ACC112 (cell line): ENCODE results near the gene LRRC75A.
"Not testable (repeated sequence)": the region's sequence is repeated elsewhere in the genome, so short reads cannot be mapped to it uniquely, and the experiment has no call there.

Experiments used
- H2AFZ ChIP-seq: fragments of 200-600 bp; sonication (generic); one replicate; pipeline ENCODE4 v1.6.0; 2017; ENCODE audit warnings: antibody characterized with exemption, low read length; ENCODE audit not compliant: unreplicated experiment
- H3K27ac ChIP-seq: fragments of 200-600 bp; sonication (generic); 2 replicates; pipeline ENCODE4 v1.5.1; 2014; ENCODE audit warnings: low read depth, mild to moderate bottlenecking, antibody characterized with exemption, low read length, moderate library complexity
- H3K27me3 ChIP-seq: fragments of 200-600 bp; sonication (generic); 2 replicates; pipeline ENCODE4 v1.6.1; 2014; ENCODE audit warnings: mild to moderate bottlenecking, antibody characterized with exemption, low read length, moderate library complexity, mixed read lengths; ENCODE audit not compliant: insufficient read depth
- H3K36me3 ChIP-seq: fragments of 200-600 bp; sonication (generic); 2 replicates; pipeline ENCODE4 v1.6.1; 2016; ENCODE audit warnings: mild to moderate bottlenecking, antibody characterized with exemption, low read length, moderate library complexity, mixed read lengths; ENCODE audit not compliant: insufficient read depth
- H3K4me1 ChIP-seq: fragments of 200-600 bp; sonication (generic); one replicate; pipeline ENCODE4 v1.6.1; 2016; ENCODE audit warnings: low read length, mixed read lengths; ENCODE audit not compliant: insufficient read depth, unreplicated experiment, control insufficient read depth
- H3K4me3 ChIP-seq: fragments of 200-600 bp; sonication (generic); 2 replicates; pipeline ENCODE4 v1.5.1; 2014; ENCODE audit warnings: mild to moderate bottlenecking, low read depth, low read length
- H3K79me2 ChIP-seq: fragments of 200-600 bp; sonication (generic); one replicate; pipeline ENCODE4 v1.6.0; 2016; ENCODE audit warnings: low read length; ENCODE audit not compliant: control insufficient read depth, unreplicated experiment, insufficient read depth

Gene LRRC75A

GRCh38 chr17:16491703-16492612, at the start of gene LRRC75A:
Gene LRRC75A, minus strand, starts transcription at chr17:16492193. Its CDS starts 203 bp downstream, at chr17:16491990.
- Histone ChIP-seq H3K27me3 (peaks cover 61% of the 10 kb centered on the region), H2AFZ (no peak within 1 kb of the TSS), H3K4me1 (peaks cover 10% of the 10 kb centered on the region), H3K36me3 (no peaks in the 10 kb centered on the region), H3K27ac (no peak within 1 kb of the TSS), H3K4me3 (peak within 1 kb of the TSS; percentile 75), H3K79me2 (no peaks in the 10 kb centered on the region)

GRCh38 chr17:16537130-16537458, 45.1 kb upstream of the LRRC75A start:
- Histone ChIP-seq H3K79me2 (no peaks in the 10 kb centered on the region), H3K4me1 (peaks cover 4% of the 10 kb centered on the region), H3K27ac (no peak overlapping the region), H3K4me3 (no peak overlapping the region), H3K27me3 (no peaks in the 10 kb centered on the region), H3K36me3 (no peaks in the 10 kb centered on the region), H2AFZ (no peak overlapping the region)

- no peak overlapping the region for H3K4me3 ChIP-seq
- H3K27ac ChIP-seq = no peak overlapping the region
- peaks cover 4% of the 10 kb centered on the region for H3K4me1 ChIP-seq
- H3K36me3 ChIP-seq = no peaks in the 10 kb centered on the region
- peaks cover 11% of the 10 kb centered on the region; the same call in 1 of the 2 replicates for H3K27me3 ChIP-seq
- no peak overlapping the region for H2AFZ ChIP-seq
- no peaks in the 10 kb centered on the region for H3K79me2 ChIP-seq
Observed at GRCh38 chr17:16534236-16534635, 42.2 kb upstream of the LRRC75A start.

- H3K79me2 ChIP-seq = no peaks in the 10 kb centered on the region
- H3K4me1 ChIP-seq = peaks cover 2% of the 10 kb centered on the region
- no peak overlapping the region for H3K27ac ChIP-seq
- H2AFZ ChIP-seq = no peak overlapping the region
- H3K4me3 ChIP-seq = no peak overlapping the region
- H3K36me3 ChIP-seq = no peaks in the 10 kb centered on the region
- H3K27me3 ChIP-seq = peaks cover 37% of the 10 kb centered on the region
Observed at GRCh38 chr17:16529906-16530305, 37.9 kb upstream of the LRRC75A start.

GRCh38 chr17:16527298-16527697, 35.3 kb upstream of the LRRC75A start:
- no peaks in the 10 kb centered on the region for H3K36me3 ChIP-seq
- H2AFZ ChIP-seq = no peak overlapping the region
- no peak overlapping the region for H3K27ac ChIP-seq
- H3K27me3 ChIP-seq = peaks cover 37% of the 10 kb centered on the region
- H3K4me3 ChIP-seq = no peak overlapping the region
- peaks cover 8% of the 10 kb centered on the region for H3K4me1 ChIP-seq
- H3K79me2 ChIP-seq = no peaks in the 10 kb centered on the region

GRCh38 chr17:16525556-16525955, 33.6 kb upstream of the LRRC75A start:
- H2AFZ ChIP-seq, H3K79me2 ChIP-seq, H3K4me3 ChIP-seq, H3K36me3 ChIP-seq, H3K4me1 ChIP-seq, H3K27ac ChIP-seq: not testable (repeated sequence)
- H3K27me3 ChIP-seq = peaks cover 37% of the 10 kb centered on the region

- Histone ChIP-seq H3K27me3 (no peaks in the 10 kb centered on the region), H3K4me1 (peaks cover 16% of the 10 kb centered on the region), H3K36me3 (no peaks in the 10 kb centered on the region), H2AFZ (peak overlapping the region; percentile 85), H3K79me2 (no peaks in the 10 kb centered on the region), H3K4me3 (no peak overlapping the region), H3K27ac (no peak overlapping the region)
Observed at GRCh38 chr17:16521070-16521727, 29.2 kb upstream of the LRRC75A start.

- Histone ChIP-seq H3K36me3 (no peaks in the 10 kb centered on the region), H3K79me2 (no peaks in the 10 kb centered on the region), H3K27me3 (no peaks in the 10 kb centered on the region), H3K4me3 (no peak overlapping the region), H3K4me1 (peaks cover 11% of the 10 kb centered on the region), H3K27ac (no peak overlapping the region), H2AFZ (no peak overlapping the region)
Observed at GRCh38 chr17:16519021-16519420, 27.0 kb upstream of the LRRC75A start.

GRCh38 chr17:16517477-16517876, 25.5 kb upstream of the LRRC75A start:
- Histone ChIP-seq H3K4me1 (peaks cover 10% of the 10 kb centered on the region), H3K27me3 (no peaks in the 10 kb centered on the region), H3K27ac (no peak overlapping the region), H3K4me3 (no peak overlapping the region), H2AFZ (no peak overlapping the region), H3K36me3 (no peaks in the 10 kb centered on the region), H3K79me2 (no peaks in the 10 kb centered on the region)

- H3K4me3 ChIP-seq = peak overlapping the region; percentile 61
- no peaks in the 10 kb centered on the region for H3K36me3 ChIP-seq
- H2AFZ ChIP-seq = peak overlapping the region; percentile 91
Observed at GRCh38 chr17:16516594-16517051, 24.6 kb upstream of the LRRC75A start.

More at GRCh38 chr17:16516594-16517051, 24.6 kb upstream of the LRRC75A start:
- Histone ChIP-seq H3K79me2 (no peaks in the 10 kb centered on the region), H3K27me3 (no peaks in the 10 kb centered on the region), H3K4me1 (peaks cover 10% of the 10 kb centered on the region), H3K27ac (no peak overlapping the region)
